Panc1 (cell line): ENCODE results near the gene GRIK4. TPM values are rescaled to one million over a fixed set of nuclear protein-coding genes. Genes with fewer than 3 reads are reported as not detected.

Experiments used
- ATAC-seq: fragments of 200-7000 bp; cut with Tn5 transposase; 2 replicates; pipeline ENCODE4 v1.9.1; 2020; ENCODE audit warnings: mild to moderate bottlenecking, moderate library complexity
- BruUV-seq: library from RNA; stranded (reverse); fragments of 400-500 nt; replicated peaks from 2 replicates; lab custom pipeline; 2021; lab: Mats Ljungman, UMichigan
- CTCF ChIA-PET: fragments of 300-600 bp; sonication (Branson Sonifier 250); formaldehyde crosslinking; loops from one replicate; lab custom pipeline; 2022; ENCODE audit warnings: antibody characterized with exemption; lab: Charles Lee
- POLR2A ChIA-PET: fragments of 300-600 bp; sonication (Branson Sonifier 250); formaldehyde crosslinking; loops from one replicate; lab custom pipeline; 2022; ENCODE audit warnings: antibody characterized with exemption; lab: Charles Lee
- DNase-seq: peaks from one replicate; pipeline ENCODE4 v3.0.0-alpha.2; 2010; ENCODE audit warnings: low read depth, low spot score
- H3K27ac ChIP-seq: 2 replicates; pipeline ENCODE4 v1.5.1; 2011; ENCODE audit warnings: mild to moderate bottlenecking, low read length, inconsistent platforms
- H3K27me3 ChIP-seq: fragments of 200-500 bp; sonication (Bioruptor generic); 2 replicates; pipeline ENCODE4 v1.6.0; 2014; ENCODE audit warnings: low read length, inconsistent platforms; ENCODE audit not compliant: control insufficient read depth, insufficient read depth
- H3K36me3 ChIP-seq: fragments of 200-500 bp; sonication (Bioruptor generic); 2 replicates; pipeline ENCODE4 v1.5.1; 2014; ENCODE audit warnings: inconsistent platforms, mild to moderate bottlenecking, low read length, moderate library complexity; ENCODE audit not compliant: control insufficient read depth, insufficient read depth
- H3K4me1 ChIP-seq: 2 replicates; pipeline ENCODE4 v1.5.1; 2011; ENCODE audit warnings: inconsistent platforms, mild to moderate bottlenecking, low read length, moderate library complexity; ENCODE audit not compliant: control insufficient read depth, insufficient read depth
- H3K4me3 ChIP-seq, 2 experiments: 2 replicates each; pipeline ENCODE4 v1.5.1; 2011 to 2012; ENCODE audit warnings: low read depth in 2 of 2, low read length in 2 of 2, mild to moderate bottlenecking in 2 of 2, inconsistent platforms in 1 of 2, moderate library complexity in 1 of 2
- H3K9me3 ChIP-seq: fragments of 200-500 bp; sonication (Bioruptor generic); 2 replicates; pipeline ENCODE4 v1.5.1; 2014; ENCODE audit warnings: low read depth, mild to moderate bottlenecking, inconsistent platforms, low read length, moderate library complexity; ENCODE audit not compliant: control insufficient read depth, insufficient read depth
- CTCF ChIP-seq: fragments of 450-650 bp; IDR thresholded peaks from 2 replicates; pipeline ENCODE4 v1.5.1; 2017; ENCODE audit warnings: mild to moderate bottlenecking
- POLR2AphosphoS5 ChIP-seq: IDR thresholded peaks from 2 replicates; pipeline ENCODE4 v1.6.1; 2012; ENCODE audit warnings: mild to moderate bottlenecking, low read depth, low read length, moderate library complexity
- SIN3A ChIP-seq: IDR thresholded peaks from 2 replicates; pipeline ENCODE4 v1.6.1; 2012; ENCODE audit warnings: low read depth, mild to moderate bottlenecking, low read length, moderate library complexity, borderline replicate concordance; ENCODE audit not compliant: insufficient read depth
- TCF7L2 ChIP-seq: IDR thresholded peaks from 2 replicates; pipeline ENCODE4 v1.6.1; 2011; ENCODE audit warnings: mild to moderate bottlenecking, low read depth, low read length, inconsistent platforms
- in situ Hi-C: cut with HindIII; loops from 2 replicates; pipeline ENCODE4 v1.10.0; 2016; ENCODE audit warnings: low sequenced_read_pairs, low pct_unique_long_range_greater_than_20kb
- intact Hi-C: fragments of 100-400 bp; cut with micrococcal nuclease; formaldehyde crosslinking; loops from one replicate; pipeline ENCODE4 v1.10.0; 2022; ENCODE audit not compliant: unreplicated experiment
- total RNA-seq: library from RNA; stranded (reverse); gene quantifications from one replicate; pipeline ENCODE4 v1.2.1, GENCODE V29; 2021; ENCODE audit not compliant: unreplicated experiment
- TF ChIP-seq, protein P1 (sequence below), 2 experiments: IDR thresholded peaks; 2 replicates each; pipeline ENCODE4 v1.6.1; 2011 to 2012; ENCODE audit warnings: low read depth in 2 of 2, control low read depth in 1 of 2, low read length in 1 of 2, mild to moderate bottlenecking in 1 of 2, moderate library complexity in 1 of 2; ENCODE audit not compliant: insufficient read depth in 1 of 2

Gene GRIK4
- total RNA-seq, 1 experiment from 2014 or later, result 0.62 TPM

DNA sequence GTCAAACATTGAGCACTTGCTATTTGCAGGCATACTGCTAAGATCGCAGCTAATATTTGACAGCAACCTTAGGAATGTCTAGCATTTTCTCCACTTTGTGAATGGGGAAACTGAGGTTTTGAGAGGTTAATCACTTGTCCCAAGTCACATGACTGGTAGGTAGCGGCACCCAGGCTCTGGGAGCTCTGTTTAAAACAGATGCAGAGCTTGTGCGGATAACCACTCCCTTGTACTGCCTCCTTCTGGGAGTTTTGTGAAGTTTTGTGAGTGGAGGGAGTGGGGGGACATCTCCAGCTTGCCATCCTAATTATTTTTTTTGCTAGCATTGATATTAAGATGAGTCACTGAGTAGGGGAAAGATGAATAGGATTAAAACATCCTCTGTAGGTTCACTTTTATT, 134.7 kb downstream of the GRIK4 start:
- POLR2A ChIA-PET, result no interaction called here
- H3K27me3 ChIP-seq, result peaks cover 4% of the 10 kb centered on the region
- H3K9me3 ChIP-seq, result no peaks in the 10 kb centered on the region
- no peaks in the 10 kb centered on the region for H3K36me3 ChIP-seq
- H3K4me1 ChIP-seq, result no peaks in the 10 kb centered on the region
- no peak overlapping the region for H3K27ac ChIP-seq
- H3K4me3 ChIP-seq, result no peak overlapping the region
- intact Hi-C loops, result no loop called here
- DNase-seq (no peak), ATAC-seq (no peak)
- CTCF ChIA-PET, result no interaction called here
- BruUV-seq, result no TSS peak
- TF ChIP-seq TCF7L2 (no peak), SIN3A (no peak), POLR2AphosphoS5 (no peak), CTCF (no peak)
- TF ChIP-seq, protein P1, sequence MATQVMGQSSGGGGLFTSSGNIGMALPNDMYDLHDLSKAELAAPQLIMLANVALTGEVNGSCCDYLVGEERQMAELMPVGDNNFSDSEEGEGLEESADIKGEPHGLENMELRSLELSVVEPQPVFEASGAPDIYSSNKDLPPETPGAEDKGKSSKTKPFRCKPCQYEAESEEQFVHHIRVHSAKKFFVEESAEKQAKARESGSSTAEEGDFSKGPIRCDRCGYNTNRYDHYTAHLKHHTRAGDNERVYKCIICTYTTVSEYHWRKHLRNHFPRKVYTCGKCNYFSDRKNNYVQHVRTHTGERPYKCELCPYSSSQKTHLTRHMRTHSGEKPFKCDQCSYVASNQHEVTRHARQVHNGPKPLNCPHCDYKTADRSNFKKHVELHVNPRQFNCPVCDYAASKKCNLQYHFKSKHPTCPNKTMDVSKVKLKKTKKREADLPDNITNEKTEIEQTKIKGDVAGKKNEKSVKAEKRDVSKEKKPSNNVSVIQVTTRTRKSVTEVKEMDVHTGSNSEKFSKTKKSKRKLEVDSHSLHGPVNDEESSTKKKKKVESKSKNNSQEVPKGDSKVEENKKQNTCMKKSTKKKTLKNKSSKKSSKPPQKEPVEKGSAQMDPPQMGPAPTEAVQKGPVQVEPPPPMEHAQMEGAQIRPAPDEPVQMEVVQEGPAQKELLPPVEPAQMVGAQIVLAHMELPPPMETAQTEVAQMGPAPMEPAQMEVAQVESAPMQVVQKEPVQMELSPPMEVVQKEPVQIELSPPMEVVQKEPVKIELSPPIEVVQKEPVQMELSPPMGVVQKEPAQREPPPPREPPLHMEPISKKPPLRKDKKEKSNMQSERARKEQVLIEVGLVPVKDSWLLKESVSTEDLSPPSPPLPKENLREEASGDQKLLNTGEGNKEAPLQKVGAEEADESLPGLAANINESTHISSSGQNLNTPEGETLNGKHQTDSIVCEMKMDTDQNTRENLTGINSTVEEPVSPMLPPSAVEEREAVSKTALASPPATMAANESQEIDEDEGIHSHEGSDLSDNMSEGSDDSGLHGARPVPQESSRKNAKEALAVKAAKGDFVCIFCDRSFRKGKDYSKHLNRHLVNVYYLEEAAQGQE (IDR thresholded peaks at IDR 0.05; ENCODE audit: insufficient read depth in 1 of 2, low read depth in 2 of 2, low read length in 1 of 2), result no peak
- in situ Hi-C loops, result no loop called here

DNA sequence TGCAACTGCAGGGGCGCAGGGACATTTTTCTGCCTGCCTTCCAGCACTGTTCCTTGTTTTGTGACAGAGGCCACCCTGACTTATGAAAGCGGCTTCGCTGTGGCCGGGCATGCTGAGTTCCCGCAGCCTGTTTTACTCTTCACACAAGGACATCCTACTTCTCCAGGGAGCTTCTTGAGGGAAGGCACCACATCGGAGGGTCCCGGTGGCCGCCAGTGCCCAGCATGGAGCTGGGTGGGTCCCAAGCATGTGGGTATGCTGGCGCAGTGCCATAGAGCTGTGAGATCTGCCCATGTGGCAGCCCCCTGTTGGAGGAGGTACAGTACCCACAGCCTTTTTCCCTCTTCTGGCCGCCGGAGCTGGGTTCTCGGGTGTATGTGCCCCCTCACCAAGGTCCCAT, 136.1 kb downstream of the GRIK4 start:
- CTCF ChIA-PET, result interaction anchor here (0.6 kb wide), 1 partner anchor 234 kb away, joined by 3 read pairs; no protein-coding TSS in a partner anchor

GRCh38 chr11:120648771-120649170, 137.2 kb downstream of the GRIK4 start:
- H3K4me1 ChIP-seq, result no peaks in the 10 kb centered on the region
- H3K36me3 ChIP-seq, result no peaks in the 10 kb centered on the region
- H3K9me3 ChIP-seq, result no peaks in the 10 kb centered on the region
- ChIA-PET CTCF (interaction anchor here (0.5 to 0.6 kb wide), 2 partner anchors 79 to 386 kb away, joined by 3 read pairs; no protein-coding TSS in a partner anchor), POLR2A (interaction anchor here (0.7 kb wide), 1 partner anchor 173 kb away, joined by 4 read pairs; no protein-coding TSS in a partner anchor)
- H3K27ac ChIP-seq, result no peak overlapping the region
- BruUV-seq, result no TSS peak
- H3K27me3 ChIP-seq, result peaks cover 10% of the 10 kb centered on the region
- intact Hi-C loops, result no loop called here
- no peak overlapping the region for H3K4me3 ChIP-seq
- in situ Hi-C loops, result no loop called here
- DNase-seq, result no peak
- no peak for TF ChIP-seq SIN3A
- TF ChIP-seq CTCF, result no peak
- TF ChIP-seq, protein P1 (IDR thresholded peaks at IDR 0.05; ENCODE audit: insufficient read depth in 1 of 2, low read depth in 2 of 2, low read length in 1 of 2), result no peak
- no peak for TF ChIP-seq POLR2AphosphoS5
- TF ChIP-seq TCF7L2, result no peak
- ATAC-seq, result no peak

More for the DNA sequence above, 136.1 kb downstream of the GRIK4 start:
- BruUV-seq, result no TSS peak
- TF ChIP-seq POLR2AphosphoS5, result no peak
- TF ChIP-seq TCF7L2, result no peak
- in situ Hi-C loops (no loop called here), intact Hi-C loops (no loop called here)
- no peaks in the 10 kb centered on the region for H3K36me3 ChIP-seq
- POLR2A ChIA-PET, result no interaction called here
- no peaks in the 10 kb centered on the region for H3K4me1 ChIP-seq
- peaks cover 7% of the 10 kb centered on the region for H3K27me3 ChIP-seq
- H3K4me3 ChIP-seq, result no peak overlapping the region
- H3K9me3 ChIP-seq, result no peaks in the 10 kb centered on the region
- no peak overlapping the region for H3K27ac ChIP-seq
- DNase-seq (no peak), ATAC-seq (no peak)
